Endometrium (tissue), 2 donors: Measurements from ENCODE around the gene C5orf15.
"Not testable (repeated sequence)": the region's sequence is repeated elsewhere in the genome, so short reads cannot be mapped to it uniquely, and the experiment has no call there.

Source experiments
- FAIRE-seq: peaks from 2 replicates; lab custom pipeline; 2012; peaks lifted over from hg19 to GRCh38; lab: Jason Lieb, UNC
- donor health status: control.
- donor health status: control.

C5orf15 gene

DNA sequence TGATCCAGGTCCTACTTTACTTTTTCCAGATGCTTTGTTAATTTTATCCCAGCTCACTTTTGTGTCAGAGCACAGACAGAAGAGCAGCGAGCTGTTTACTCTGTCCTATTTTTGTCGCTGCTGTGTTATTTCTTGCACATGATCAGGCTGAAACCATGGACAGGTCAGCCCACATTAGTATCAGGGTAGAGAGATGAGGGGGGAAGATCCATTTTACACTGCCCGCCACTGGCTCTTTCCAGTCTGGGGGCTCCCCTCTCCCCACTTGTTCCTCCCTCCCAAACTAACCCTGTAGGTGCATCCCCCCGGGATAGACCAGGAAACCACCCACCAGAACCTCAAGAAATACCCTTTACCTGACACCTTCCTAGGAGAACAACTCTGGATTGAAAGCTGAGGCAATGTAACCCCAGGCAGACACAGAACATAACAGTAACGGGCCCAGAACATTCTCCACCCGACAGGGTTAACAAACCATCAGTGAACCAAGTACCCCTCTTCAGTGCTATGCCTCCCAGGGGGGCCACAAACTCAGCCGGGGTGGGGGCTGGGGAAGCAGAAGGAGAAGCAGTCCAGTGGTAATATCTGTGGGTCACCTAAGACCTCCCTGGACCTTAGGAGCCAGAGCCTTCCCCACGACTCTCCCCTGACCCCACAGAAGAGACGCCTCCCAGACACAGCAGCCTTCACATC lies 26.0 kb upstream of the C5orf15 start:
- no peak for FAIRE-seq

DNA sequence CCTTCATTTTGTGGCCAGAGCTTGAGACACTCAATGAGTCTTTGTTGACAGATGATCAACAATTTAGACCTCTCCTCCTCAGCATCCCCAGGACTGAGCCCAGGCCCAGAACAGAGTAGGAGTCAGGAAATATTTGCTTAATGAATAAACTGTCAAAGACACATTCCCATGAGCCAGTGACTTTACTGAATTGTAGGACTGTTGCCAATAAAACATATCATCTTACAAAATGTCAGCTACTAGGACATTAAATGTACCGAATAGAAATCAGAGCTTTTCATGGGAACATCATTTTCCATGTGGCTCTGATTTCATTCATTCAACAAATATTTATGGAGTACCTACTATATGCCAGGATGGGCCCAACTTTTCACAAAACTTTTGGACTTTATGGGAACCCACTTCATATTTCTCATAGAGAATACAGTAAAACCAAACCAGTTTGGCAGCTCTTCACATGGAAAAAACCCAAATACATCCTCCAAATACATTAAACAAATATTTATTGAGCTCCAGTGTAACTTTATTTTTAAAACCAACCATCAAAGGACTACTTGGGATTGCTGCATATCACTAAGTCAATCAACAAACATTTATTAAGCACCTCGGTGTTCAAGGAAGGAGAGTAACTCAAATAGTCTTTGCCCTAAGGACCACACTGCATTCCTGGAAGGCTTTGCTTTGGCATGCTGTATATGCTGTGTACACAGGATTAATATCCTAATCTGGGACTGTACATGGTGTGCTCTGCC lies 24.9 kb upstream of the C5orf15 start:
- no peak for FAIRE-seq

DNA sequence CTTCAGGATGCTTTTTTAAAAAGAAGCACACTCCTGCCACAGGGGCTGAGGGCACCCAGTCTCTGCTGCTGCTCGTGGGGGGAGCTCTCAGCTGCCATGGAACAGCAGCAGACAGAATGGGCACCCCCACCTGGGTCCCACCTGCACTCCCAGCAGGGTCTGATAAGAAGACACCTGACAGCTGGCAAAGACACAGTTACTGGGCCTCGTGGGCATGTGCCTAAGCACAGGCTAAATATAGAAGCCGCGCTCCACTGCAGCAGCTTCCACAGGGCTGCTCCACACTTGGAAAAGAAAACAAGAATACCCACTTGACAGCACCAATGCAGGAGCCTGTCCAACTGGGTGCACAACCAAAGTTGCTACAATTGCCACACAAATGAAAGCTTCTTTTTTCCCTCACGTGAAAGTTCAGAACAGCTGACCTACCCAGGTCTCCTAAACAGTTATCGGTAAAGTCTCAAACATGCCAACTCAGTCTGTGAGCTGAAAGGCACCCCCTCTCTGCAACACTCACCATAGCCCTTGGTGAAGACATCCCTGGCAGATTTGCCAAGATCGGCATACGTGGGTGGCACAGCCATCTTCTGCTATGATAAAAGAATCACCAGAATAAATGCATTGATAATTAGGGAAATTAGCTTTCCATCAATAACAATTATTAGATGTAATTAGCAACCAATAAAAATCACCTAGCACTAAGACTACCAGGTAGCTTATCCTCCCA lies 24.2 kb upstream of the C5orf15 start:
- FAIRE-seq, result no peak

DNA sequence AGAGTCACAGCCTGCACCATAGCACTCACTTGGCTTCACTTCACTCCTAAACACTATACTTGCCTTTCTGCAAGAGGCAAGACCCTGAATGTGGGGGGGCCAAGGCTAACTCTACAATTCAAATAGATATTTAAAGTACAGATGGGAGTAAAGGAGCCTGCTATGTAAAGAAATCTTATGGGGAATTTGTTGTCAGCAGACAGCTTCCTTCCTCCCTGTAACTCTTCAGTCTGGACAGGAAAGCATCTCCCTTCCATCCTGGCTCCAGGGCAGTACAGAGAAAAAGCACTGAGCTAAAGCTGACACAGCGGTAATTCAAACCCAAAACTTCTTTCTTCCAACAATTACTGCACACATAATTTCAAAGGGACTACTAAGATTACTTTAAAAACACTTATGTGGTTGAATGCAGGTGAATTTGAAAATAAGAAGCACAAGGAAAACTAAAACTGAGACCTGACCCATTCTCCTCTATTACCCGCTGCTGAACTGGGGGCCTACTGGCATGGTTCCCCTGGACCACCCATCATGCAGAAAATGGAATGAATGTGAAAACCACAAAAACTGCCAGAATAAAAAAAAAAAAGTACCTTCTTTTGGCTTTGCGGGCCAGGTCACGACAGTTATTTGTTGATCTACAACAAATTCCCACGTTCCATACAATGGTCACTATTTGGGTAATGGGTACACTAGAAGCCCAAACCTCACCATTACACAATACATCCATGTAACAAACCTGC lies 22.9 kb upstream of the C5orf15 start:
- no peak for FAIRE-seq

DNA sequence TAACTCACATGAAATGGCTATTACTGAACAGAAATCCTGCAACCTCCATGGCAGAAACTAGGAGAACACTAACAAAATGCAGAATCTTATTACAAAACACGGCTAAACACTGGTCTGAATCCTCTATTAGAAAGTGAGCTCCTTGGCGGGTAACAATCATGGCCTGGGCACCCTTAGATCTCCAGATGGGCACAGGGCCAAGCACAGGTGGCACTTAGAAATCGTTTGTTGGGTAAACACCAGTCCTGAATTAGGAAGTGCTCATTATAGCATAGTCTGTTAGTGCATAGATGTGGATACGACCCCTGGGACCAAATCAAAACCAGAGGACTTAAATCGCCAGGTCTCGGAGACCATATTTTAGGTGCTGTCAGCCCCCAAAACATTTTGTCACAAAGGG lies 22.0 kb upstream of the C5orf15 start:
- no peak for FAIRE-seq

DNA sequence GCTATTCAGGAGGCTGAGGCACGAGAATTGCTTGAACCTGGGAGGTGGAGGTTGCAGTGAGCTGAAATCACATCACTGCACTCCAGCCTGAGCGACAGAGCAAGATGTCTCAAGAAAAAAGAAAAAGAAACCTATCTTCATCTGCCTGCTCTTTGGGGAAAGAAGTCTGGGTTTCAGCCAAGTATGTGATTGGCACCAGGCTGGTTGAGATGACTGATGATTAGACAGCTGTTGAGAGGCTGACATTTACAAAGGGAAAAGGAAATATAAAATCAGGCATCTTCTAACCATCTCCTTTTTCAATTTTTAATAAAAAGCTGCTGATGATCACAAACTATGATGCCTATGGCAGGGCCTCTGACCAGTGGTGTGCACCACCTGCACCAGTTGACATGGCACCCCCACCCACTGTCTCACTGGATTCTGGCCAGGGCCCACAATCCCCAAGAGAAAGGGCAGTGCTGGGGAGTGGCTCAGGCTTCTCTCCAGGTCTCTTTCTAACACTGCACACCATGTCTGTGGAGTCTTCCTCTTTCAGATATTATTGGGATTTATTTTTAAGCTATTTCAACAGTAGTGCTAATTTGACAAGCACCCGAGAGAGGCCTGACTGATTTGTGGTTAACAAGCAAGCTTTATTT lies 17.2 kb upstream of the C5orf15 start:
- no peak for FAIRE-seq

DNA sequence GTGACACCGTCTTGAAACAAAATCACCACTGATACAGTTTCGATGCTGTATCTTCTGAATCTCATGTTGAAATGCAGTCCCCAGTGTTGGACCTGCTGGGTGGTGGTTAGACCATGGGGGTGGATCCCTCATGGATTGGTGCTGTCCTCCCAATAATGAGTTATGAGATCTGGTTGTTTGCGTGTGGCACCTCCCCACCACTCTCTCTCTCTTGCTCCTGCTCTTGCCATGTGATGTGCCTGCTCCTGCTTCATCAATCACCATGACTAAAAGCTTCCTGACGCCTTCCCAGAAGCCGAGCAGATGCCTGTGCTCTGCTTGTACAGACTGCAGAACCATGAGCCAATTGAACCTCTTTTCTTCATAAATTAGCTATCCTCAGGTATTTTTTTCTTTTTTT lies 15.2 kb upstream of the C5orf15 start:
- FAIRE-seq, result no peak

DNA sequence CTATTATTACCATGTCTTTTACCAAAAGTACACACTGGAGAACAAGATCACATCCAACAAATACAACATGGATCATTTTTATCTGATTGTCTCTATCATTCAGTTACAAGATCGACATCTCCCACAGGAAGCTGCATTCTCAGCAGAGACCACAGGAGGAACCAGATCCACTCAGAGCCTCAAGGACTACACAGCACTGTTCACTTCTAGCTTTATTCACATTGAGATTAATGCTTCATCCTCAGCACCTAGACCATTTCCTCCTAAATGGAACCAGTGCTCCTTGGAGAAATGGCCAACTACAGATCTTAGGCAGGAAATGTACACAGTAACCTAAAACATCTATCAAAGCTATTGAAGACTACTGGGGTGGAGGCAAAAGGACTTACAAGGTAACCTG lies 13.3 kb upstream of the C5orf15 start:
- no peak for FAIRE-seq

DNA sequence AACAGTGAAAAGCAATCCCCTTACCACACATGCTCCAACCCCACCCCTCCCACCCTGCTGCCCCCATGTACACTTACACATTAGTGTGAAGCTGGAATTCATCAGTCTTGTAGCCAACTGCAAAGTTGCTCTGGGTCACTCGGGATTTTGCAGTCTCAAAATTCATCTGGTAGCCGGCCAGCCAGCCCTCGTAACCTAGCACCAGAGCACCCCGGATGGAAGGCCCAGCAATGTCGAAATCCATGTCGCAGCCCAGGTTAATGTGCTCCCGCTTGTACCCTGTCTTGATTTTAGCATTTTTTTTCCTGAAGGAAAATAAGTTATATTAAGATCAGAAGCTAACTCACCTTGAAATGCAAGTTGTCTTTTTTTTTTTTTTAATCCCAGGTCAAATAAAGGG lies 12.2 kb upstream of the C5orf15 start:
- FAIRE-seq, result no peak

DNA sequence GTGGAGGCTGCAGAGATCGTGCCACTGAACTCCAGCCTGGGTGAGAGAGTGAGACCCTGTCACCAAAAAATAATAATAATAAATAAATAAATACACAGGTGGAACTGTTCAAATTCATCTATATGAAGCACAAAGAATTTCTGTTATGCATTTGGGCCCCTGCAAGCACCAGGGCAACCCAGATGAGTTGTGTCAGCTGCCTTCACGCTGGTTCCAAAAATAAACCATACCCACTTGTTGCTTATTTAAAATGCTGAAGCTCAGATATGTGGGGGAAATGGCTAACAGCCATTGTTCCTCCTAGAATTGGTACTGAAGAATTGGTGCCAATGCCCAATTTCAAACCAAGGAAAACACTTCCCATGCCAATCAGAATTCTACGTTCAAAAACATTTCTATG lies 10.5 kb upstream of the C5orf15 start:
- FAIRE-seq, result no peak

DNA sequence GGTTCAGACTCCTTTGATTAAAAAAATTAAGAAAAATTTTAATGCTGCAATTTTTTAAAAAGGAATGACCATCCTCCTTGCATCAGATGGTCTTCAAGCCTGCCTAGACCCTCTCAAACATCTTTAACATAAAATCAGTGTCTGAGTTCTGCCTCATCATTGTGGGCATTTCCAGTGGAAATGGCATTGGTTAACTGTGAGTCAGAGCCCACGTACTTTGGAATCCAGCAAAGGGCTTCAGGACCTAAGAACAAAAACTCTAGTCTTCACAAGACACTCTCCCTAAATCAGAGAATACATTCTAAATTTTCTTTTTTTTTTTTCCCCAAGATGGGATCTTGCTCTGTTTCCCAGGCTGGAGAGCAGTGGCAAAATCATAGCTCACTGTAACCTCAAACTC lies 9.4 kb upstream of the C5orf15 start:
- no peak for FAIRE-seq

DNA sequence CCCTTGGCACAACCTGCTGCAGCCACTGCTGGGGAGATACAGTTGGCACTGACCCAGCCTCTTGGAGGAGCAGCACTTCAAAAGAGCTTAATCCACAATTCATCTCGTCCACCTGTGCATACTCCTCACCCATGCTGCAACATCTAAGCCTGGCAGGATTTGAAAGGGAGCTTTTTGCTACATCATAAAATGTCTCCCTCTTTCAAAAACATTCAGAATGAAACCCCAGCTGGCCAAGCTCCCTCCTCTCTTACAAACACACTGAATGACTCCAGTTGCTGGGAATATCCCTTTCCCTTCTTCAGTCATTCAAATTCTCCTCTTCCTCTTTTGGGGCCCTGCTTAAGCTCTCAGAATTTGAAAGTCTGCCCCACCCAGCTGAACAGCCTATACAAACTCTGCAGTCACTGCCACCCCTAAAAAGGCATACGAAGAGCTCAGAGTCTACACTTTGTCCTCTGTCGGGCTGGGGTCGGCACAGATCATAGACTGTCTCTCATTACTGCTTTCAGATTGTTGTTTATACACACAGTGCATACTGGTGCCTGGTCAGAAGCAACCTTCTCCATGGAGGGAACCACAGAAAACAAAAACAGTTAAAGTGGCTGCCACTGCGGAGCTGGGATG lies 8.8 kb upstream of the C5orf15 start:
- FAIRE-seq, result no peak

DNA sequence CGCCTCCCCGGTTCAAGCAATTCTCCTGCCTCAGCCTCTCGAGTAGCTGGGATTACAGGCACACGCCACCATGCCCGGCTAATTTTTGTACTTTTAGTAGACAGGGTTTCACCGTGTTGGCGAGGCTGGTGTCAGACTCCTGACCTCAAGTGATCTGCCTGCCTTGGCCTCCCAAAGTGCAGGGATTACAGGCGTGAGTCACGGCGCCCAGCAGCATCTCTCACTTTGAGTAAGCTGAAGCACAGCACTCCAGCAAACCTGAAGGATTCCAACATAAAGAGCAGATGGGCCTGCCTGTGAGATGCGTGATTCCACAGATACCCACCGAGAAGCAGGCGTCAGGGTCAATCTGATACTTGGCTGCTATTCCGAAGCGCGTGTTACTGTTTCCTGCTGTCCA lies 7.1 kb upstream of the C5orf15 start:
- FAIRE-seq, result not testable (repeated sequence)

DNA sequence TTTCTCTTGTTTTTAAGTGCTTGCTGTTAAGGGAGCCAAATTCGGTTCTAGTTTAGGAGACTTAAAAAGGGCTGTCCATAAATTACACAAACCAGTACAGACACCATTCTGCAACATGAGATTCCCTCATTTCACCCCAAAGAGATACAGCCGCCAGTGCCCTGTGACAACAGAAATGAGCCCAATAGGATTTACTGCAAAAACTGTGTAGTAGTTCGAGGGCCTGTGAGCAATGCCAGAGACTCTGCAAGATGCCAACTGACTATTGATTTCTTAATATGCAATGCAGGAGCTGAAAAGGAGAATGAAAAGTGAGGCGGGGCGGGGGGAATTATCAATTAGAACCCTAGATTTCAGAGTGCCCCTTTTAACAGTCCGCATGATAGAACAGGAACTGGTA lies 5.7 kb upstream of the C5orf15 start:
- no peak for FAIRE-seq

DNA sequence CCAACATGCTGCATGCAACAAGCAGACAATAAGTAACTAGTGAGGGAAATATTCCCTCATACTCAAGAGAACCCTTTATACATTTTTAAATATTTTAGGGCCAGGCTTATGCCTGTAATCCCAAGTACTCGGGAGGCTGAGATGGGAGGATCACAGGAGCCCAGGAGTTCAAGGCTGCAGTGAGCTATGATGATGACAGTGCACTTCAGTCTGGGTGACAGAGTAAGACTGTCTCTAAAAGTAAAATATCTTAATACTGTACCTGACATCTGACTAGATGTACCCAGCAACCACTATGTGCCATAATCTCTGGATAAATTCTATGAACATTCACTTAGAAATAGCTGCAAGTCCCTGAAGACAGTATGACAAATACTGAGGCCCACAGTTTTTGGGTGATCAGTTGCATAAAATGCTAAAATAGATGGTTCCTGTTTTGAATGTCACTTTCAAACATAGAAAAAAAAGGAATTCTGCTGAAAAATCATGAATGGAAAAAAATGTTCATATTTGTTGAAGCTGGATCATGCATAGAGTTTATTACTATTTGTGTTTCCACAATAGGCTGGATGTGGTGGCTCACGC lies 2.0 kb upstream of the C5orf15 start:
- no peak for FAIRE-seq

DNA sequence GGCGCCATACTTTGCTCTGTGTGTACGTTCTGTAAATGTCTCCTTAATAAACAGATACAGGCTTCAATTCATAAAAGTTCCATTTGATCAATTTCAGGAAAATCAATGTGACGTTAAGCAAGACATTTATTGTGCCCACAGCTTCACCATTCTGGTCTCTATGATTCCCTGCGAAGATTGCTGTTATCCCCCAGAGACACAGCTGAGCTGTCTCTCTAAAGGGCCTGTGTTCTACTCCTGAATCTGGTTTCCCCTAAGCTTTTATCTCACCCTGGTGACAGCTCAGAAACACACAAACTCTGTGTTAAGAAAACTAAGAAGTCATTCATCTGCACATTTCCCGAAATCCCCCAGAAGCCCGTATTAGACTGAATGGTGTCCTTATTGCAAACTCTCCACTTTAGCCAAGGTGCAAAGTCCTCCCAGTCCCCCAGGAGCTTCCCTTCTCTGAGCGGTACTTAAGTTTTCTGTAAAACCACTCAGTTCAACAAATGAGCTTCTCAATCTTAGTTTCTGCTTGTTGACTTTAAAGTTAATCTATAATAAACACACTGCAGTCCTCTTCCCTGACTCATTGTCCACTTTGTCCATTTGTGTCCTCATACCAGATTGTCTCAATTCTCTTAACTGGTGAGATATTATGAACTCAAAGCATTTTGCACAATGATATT lies 1.4 kb upstream of the C5orf15 start:
- FAIRE-seq, result no peak

DNA sequence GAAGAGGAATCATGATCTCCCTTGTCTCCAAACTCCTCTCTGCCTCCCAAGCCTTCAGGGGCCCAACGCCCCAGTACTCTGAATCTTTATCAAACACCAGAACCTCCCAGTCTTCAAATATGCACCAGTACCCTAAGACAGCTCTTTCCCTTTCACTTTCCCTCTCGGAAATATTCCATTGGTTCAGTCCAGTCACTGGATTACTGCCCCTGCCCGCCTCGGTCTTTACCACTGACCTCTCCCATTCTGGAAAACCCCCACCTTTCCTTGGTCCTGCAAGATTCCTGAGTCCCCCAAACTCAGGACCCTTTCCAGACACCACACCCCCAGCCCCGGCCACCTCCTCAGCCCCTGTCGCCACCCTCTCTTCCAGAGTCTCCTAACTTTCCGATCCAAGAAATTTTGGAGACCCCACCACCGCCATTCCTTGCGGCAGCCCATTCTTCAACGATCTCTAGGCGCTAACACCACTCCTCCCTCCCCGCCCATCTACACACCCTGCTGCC lies 674 bp downstream of the C5orf15 start:
- FAIRE-seq, result no peak

DNA sequence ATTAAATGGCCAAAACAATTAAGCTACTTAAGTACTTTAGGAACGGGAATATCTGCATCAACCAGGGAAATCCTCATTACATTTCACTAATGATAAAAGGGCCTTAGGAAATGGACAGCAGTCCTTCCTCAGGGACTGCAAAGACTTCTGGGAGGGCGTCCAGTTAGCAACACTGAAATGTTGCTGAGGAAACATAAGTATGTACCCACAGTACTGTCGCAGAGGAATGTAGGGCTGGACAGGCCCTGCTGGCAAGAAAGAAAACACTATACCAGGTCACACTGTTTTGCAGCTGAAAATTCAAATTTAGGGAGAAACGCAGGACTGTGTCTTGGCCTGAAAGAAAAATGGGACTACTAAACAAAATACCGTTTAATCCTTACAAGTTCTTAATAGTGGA lies 1.3 kb downstream of the C5orf15 start:
- FAIRE-seq, result no peak

DNA sequence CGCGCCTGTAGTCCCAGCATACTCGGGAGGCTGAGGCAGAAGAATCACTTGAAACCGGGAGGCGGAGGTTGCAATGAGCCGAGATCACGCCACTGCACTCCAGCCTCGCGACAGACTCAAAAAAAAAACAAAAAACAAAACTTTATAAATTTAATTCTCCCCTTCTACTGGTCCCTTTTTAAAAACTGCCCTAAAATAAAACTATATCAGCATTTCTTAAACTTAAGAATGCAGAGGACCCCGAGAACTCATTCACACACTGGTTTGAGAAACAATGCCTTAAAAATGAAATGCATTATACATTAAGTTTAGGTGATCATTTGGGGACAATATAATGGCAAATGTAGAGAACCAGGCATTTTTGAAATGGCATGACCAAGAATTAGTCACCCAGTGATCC lies 2.3 kb downstream of the C5orf15 start:
- FAIRE-seq, result no peak

DNA sequence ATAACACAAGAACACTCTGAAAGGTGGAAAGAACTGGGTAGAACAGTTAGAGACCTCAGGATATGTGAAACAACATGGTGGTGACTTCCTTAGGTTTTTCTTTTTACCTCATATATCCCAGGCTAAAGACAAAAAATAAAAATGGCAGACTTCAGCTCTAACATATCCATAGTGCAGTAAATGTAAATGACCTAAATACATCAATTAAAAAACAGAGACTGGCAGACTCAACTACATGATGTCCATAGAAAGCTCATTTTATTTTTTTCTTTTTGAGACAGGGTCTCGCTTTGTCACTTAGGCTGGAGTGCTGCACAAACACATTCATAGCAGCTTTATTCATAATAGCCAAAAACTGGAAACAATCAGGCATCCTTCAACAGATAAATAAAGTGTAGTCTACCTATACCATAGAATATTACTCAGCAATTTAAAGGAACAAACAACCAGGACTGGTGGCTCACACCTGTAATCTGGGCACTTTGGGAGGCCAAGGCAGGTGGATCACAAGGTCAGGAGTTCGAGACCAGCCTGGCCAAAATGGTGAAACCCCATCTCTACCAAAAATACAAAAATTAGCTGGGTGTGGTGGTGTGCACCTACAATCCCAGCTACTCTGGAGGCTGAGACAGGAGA lies 4.8 kb downstream of the C5orf15 start:
- no peak for FAIRE-seq
